Measurements from ENCODE around the gene METRNL.
"Not testable (repeated sequence)": the region's sequence is repeated elsewhere in the genome, so short reads cannot be mapped to it uniquely, and the experiment has no call there.

METRNL gene

GRCh38 chr17:83079352-83079747 is at the start of gene METRNL:
Gene METRNL (plus strand): TSS chr17:83079609. CDS start chr17:83079816, 207 bp downstream.
- DNase-seq (ENCODE audit: low read depth), result peak; percentile 67

- no peak for DNase-seq (ENCODE audit: low read depth)
Measured at GRCh38 chr17:83030432-83030831, 49.0 kb upstream of the METRNL start.

- no peak for DNase-seq (ENCODE audit: low read depth)
Measured at GRCh38 chr17:83031321-83031945, 48.0 kb upstream of the METRNL start.

- DNase-seq (ENCODE audit: low read depth), result not testable (repeated sequence)
Measured at GRCh38 chr17:83031946-83032451, 47.4 kb upstream of the METRNL start.

- no peak for DNase-seq (ENCODE audit: low read depth)
Measured at GRCh38 chr17:83032781-83033180, 46.6 kb upstream of the METRNL start.

- no peak for DNase-seq (ENCODE audit: low read depth)
Measured at GRCh38 chr17:83034525-83034924, 44.9 kb upstream of the METRNL start.

- DNase-seq (ENCODE audit: low read depth), result no peak
Measured at GRCh38 chr17:83035722-83036121, 43.7 kb upstream of the METRNL start.

GRCh38 chr17:83036193-83036592 is 43.2 kb upstream of the METRNL start:
- no peak for DNase-seq (ENCODE audit: low read depth)

GRCh38 chr17:83036666-83037065 is 42.7 kb upstream of the METRNL start:
- DNase-seq (ENCODE audit: low read depth), result no peak

- DNase-seq (ENCODE audit: low read depth), result no peak
Measured at GRCh38 chr17:83037084-83037873, 42.1 kb upstream of the METRNL start.

- no peak for DNase-seq (ENCODE audit: low read depth)
Measured at GRCh38 chr17:83037874-83038165, 41.6 kb upstream of the METRNL start.

GRCh38 chr17:83038983-83039382 is 40.4 kb upstream of the METRNL start:
- not testable (repeated sequence) for DNase-seq (ENCODE audit: low read depth)

GRCh38 chr17:83041305-83041704 is 38.1 kb upstream of the METRNL start:
- DNase-seq (ENCODE audit: low read depth), result peak; percentile 4

GRCh38 chr17:83042522-83043158 is 36.8 kb upstream of the METRNL start:
- no peak for DNase-seq (ENCODE audit: low read depth)

- DNase-seq (ENCODE audit: low read depth), result not testable (repeated sequence)
Measured at GRCh38 chr17:83044479-83044878, 34.9 kb upstream of the METRNL start.

GRCh38 chr17:83046448-83047181 is 32.8 kb upstream of the METRNL start:
- DNase-seq (ENCODE audit: low read depth), result no peak

GRCh38 chr17:83047182-83047478 is 32.3 kb upstream of the METRNL start:
- DNase-seq (ENCODE audit: low read depth), result no peak

- DNase-seq (ENCODE audit: low read depth), result not testable (repeated sequence)
Measured at GRCh38 chr17:83047818-83048475, 31.5 kb upstream of the METRNL start.

GRCh38 chr17:83050651-83051395 is 28.6 kb upstream of the METRNL start:
- DNase-seq (ENCODE audit: low read depth), result no peak

- DNase-seq (ENCODE audit: low read depth), result peak; percentile 96
Measured at GRCh38 chr17:83051396-83052240, 27.8 kb upstream of the METRNL start.

- no peak for DNase-seq (ENCODE audit: low read depth)
Measured at GRCh38 chr17:83052241-83052564, 27.2 kb upstream of the METRNL start.

Data from iris pigment epithelial cell (primary cell).